ENCODE data around the gene GINS1. TPM values are rescaled to one million over a fixed set of nuclear protein-coding genes. Genes with fewer than 3 reads are reported as not detected.

GINS1 gene
- total and polyA plus RNA-seq, 2 experiments from 2014 or later = 32.0 to 65.4 TPM

DNA sequence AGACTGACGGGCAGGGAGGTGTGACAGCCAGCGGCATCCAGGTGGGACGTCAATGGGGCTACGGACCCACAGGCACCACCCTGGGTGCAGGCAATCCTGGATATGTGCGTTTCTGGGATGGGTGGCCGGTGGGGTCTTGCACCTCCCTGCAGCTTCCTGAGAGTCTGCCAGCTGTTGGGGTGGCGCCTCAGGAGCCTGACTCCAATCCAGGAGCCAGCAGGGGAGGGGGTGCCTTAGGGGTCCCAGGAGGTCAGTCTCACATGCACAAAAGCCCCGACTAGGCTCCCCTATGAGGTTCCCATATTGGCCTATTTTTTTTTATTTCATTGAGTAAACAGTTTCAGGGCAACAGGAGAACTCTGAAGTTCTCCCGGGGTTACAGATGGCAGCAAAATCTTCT is 73.3 kb downstream of the GINS1 start (continued):
- TF ChIP-seq REST (IDR thresholded peaks at IDR 0.05; ENCODE audit: unreplicated experiment) = no peak
- no peak for TF ChIP-seq EZH2phosphoT487 (IDR thresholded peaks at IDR 0.05; ENCODE audit: unreplicated experiment)
- TF ChIP-seq EZH2 (IDR thresholded peaks at IDR 0.05; ENCODE audit: low read depth, unreplicated experiment) = no peak
- no peak for TF ChIP-seq JUNB (IDR thresholded peaks at IDR 0.05; ENCODE audit: unreplicated experiment)

- H3K27me3 ChIP-seq (ENCODE audit: insufficient read depth) = no peaks in the 10 kb centered on the region
- H3K27ac ChIP-seq (ENCODE audit: low read depth) = no peak overlapping the region
- H3K36me3 ChIP-seq (ENCODE audit: insufficient read depth) = peaks cover 3% of the 10 kb centered on the region; the same call in 1 of the 2 replicates
- H3K4me1 ChIP-seq (ENCODE audit: insufficient read depth) = no peaks in the 10 kb centered on the region
- TF ChIP-seq CREB1 (CRISPR knock-in tag; IDR thresholded peaks at IDR 0.05; ENCODE audit: low read depth) (no peak), ZNF114 (CRISPR knock-in tag; IDR thresholded peaks at IDR 0.05) (no peak), ZNF331 (CRISPR knock-in tag; IDR thresholded peaks at IDR 0.05; ENCODE audit: low read depth) (no peak), EZH2phosphoT487 (IDR thresholded peaks at IDR 0.05; ENCODE audit: unreplicated experiment) (no peak)
- Mint-ChIP-seq H3K4me3 (no peak overlapping the region), H3K27me3 (ENCODE audit: insufficient read depth, low read depth, poor library complexity) (no peaks in the 10 kb centered on the region), H3K4me1 (peaks cover 3% of the 10 kb centered on the region; the same call in 2 of the 3 replicates), H3K27ac (peak overlapping the region; percentile 76; the same call in 1 of the 2 replicates), H3K9me3 (no peaks in the 10 kb centered on the region; the same call in 2 of the 3 replicates), H3K36me3 (ENCODE audit: low read depth) (peaks cover 43% of the 10 kb centered on the region)
- peaks cover 5% of the 10 kb centered on the region; the same call in 1 of the 2 replicates for H4K20me1 ChIP-seq (replicated peaks; ENCODE audit: insufficient read depth)
- no peak overlapping the region for H2AFZ ChIP-seq
- no peaks in the 10 kb centered on the region for H3K9me2 ChIP-seq (ENCODE audit: insufficient read depth)
- ATAC-seq = no peak; the same call in 2 of the 3 replicates
- no peak overlapping the region for H3K4me3 ChIP-seq
- no peak overlapping the region for H3K4me2 ChIP-seq
- no peaks in the 10 kb centered on the region for H3K79me2 ChIP-seq (replicated peaks; ENCODE audit: insufficient read depth)
- no peaks in the 10 kb centered on the region for H3F3A ChIP-seq (replicated peaks; ENCODE audit: low read depth)
- no peak for DNase-seq (ENCODE audit: low spot score)
Measured at GRCh38 chr20:25481235-25481917, 73.9 kb downstream of the GINS1 start.

GRCh38 chr20:25481918-25482253 is 74.4 kb downstream of the GINS1 start:
- ATAC-seq (no peak), DNase-seq (ENCODE audit: low spot score) (no peak)
- H3K9me3 Mint-ChIP-seq = no peaks in the 10 kb centered on the region; the same call in 2 of the 3 replicates
- Histone ChIP-seq H2AFZ (no peak overlapping the region), H4K20me1 (replicated peaks; ENCODE audit: insufficient read depth) (peaks cover 5% of the 10 kb centered on the region; the same call in 1 of the 2 replicates), H3K4me2 (no peak overlapping the region), H3F3A (replicated peaks; ENCODE audit: low read depth) (no peaks in the 10 kb centered on the region), H3K27ac (ENCODE audit: low read depth) (no peak overlapping the region), H3K27me3 (ENCODE audit: insufficient read depth) (no peaks in the 10 kb centered on the region), H3K4me1 (ENCODE audit: insufficient read depth) (no peaks in the 10 kb centered on the region), H3K36me3 (ENCODE audit: insufficient read depth) (peaks cover 3% of the 10 kb centered on the region; the same call in 1 of the 2 replicates), H3K79me2 (replicated peaks; ENCODE audit: insufficient read depth) (no peaks in the 10 kb centered on the region), H3K4me3 (no peak overlapping the region), H3K9me2 (ENCODE audit: insufficient read depth) (no peaks in the 10 kb centered on the region)
- no peaks in the 10 kb centered on the region for H3K27me3 Mint-ChIP-seq (ENCODE audit: insufficient read depth, low read depth, poor library complexity)
- H3K36me3 Mint-ChIP-seq (ENCODE audit: low read depth) = peaks cover 42% of the 10 kb centered on the region
- TF ChIP-seq REST (IDR thresholded peaks at IDR 0.05; ENCODE audit: unreplicated experiment) = no peak
- no peak for TF ChIP-seq POLR2AphosphoS5 (IDR thresholded peaks at IDR 0.05; ENCODE audit: low read depth)
- TF ChIP-seq, protein P1, sequence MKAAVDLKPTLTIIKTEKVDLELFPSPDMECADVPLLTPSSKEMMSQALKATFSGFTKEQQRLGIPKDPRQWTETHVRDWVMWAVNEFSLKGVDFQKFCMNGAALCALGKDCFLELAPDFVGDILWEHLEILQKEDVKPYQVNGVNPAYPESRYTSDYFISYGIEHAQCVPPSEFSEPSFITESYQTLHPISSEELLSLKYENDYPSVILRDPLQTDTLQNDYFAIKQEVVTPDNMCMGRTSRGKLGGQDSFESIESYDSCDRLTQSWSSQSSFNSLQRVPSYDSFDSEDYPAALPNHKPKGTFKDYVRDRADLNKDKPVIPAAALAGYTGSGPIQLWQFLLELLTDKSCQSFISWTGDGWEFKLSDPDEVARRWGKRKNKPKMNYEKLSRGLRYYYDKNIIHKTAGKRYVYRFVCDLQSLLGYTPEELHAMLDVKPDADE (IDR thresholded peaks at IDR 0.05) = no peak
- TF ChIP-seq, protein P2, sequence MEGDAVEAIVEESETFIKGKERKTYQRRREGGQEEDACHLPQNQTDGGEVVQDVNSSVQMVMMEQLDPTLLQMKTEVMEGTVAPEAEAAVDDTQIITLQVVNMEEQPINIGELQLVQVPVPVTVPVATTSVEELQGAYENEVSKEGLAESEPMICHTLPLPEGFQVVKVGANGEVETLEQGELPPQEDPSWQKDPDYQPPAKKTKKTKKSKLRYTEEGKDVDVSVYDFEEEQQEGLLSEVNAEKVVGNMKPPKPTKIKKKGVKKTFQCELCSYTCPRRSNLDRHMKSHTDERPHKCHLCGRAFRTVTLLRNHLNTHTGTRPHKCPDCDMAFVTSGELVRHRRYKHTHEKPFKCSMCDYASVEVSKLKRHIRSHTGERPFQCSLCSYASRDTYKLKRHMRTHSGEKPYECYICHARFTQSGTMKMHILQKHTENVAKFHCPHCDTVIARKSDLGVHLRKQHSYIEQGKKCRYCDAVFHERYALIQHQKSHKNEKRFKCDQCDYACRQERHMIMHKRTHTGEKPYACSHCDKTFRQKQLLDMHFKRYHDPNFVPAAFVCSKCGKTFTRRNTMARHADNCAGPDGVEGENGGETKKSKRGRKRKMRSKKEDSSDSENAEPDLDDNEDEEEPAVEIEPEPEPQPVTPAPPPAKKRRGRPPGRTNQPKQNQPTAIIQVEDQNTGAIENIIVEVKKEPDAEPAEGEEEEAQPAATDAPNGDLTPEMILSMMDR (conservative IDR thresholded peaks at IDR 0.05; ENCODE audit: low read depth in 2 of 2) = no peak
- TF ChIP-seq JUNB (IDR thresholded peaks at IDR 0.05; ENCODE audit: unreplicated experiment) = no peak
- H3K4me3 Mint-ChIP-seq = no peak overlapping the region
- H3K4me1 Mint-ChIP-seq = peaks cover 8% of the 10 kb centered on the region; the same call in 2 of the 3 replicates
- H3K27ac Mint-ChIP-seq = peak overlapping the region; percentile 76; the same call in 1 of the 2 replicates
